Neural crest cell (in vitro differentiated cells): ENCODE data around the gene EPB41L2. TPM values are rescaled to one million over a fixed set of nuclear protein-coding genes. Genes with fewer than 3 reads are reported as not detected.
"Not testable (repeated sequence)": the region's sequence is repeated elsewhere in the genome, so short reads cannot be mapped to it uniquely, and the experiment has no call there.

ENCODE experiments used
- DNase-seq: peaks from one replicate; pipeline ENCODE4 v3.0.0; 2021; ENCODE audit warnings: low read depth, mixed read lengths, low spot score
- H3K27ac Mint-ChIP-seq: one replicate; pipeline ENCODE4 v1.8.0; 2021; ENCODE audit warnings: mild to moderate bottlenecking, mixed read lengths; ENCODE audit not compliant: unreplicated experiment
- H3K27me3 Mint-ChIP-seq: 2 replicates; pipeline ENCODE4 v1.8.0; 2021; ENCODE audit warnings: low read depth, mild to moderate bottlenecking, mixed read lengths
- H3K36me3 Mint-ChIP-seq: 2 replicates; pipeline ENCODE4 v1.8.0; 2021; ENCODE audit warnings: low read depth, mild to moderate bottlenecking, mixed read lengths
- H3K4me1 Mint-ChIP-seq: 2 replicates; pipeline ENCODE4 v1.8.0; 2021; ENCODE audit warnings: mixed read lengths
- H3K4me3 Mint-ChIP-seq: one replicate; pipeline ENCODE4 v1.8.0; 2021; ENCODE audit warnings: mild to moderate bottlenecking, mixed read lengths
- H3K9me3 Mint-ChIP-seq: 2 replicates; pipeline ENCODE4 v1.8.0; 2021; ENCODE audit warnings: mixed read lengths
- CTCF ChIP-seq: fragments of 200-600 bp; sonication (generic); conservative IDR thresholded peaks from 2 replicates; pipeline ENCODE4 v1.5.0; 2021; ENCODE audit warnings: antibody characterized with exemption, mild to moderate bottlenecking
- total RNA-seq: library from RNA; stranded (reverse); gene quantifications from 2 replicates; pipeline ENCODE4 v1.2.1, GENCODE V29; 2021

Gene EPB41L2
- total RNA-seq, 1 donor from 2014 or later, result 114 TPM

DNA sequence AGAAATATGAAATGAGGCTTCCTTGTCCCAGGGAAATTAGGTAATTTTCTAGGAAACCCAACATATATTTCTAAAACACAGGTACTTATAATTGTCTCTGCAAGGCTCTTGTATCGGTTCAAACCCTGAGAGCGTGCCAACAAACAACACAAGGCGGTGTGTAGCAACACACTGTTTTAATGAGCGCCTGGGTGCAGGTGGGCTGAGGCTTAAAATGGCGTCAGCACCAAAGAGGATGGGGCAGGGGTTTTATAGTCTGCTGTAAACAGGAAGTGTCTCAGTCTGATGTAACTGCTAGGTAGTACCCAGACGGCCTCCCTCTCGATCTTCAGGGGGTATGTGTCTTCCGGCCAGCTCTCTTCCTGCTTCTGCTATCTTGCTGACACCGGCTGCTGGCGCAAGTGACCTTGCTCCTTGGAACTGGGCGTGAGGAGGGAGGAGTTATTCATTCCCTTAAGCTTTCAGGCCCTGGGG, 69.7 kb downstream of the EPB41L2 start:
- Mint-ChIP-seq H3K27me3 (no peaks in the 10 kb centered on the region), H3K4me1 (peaks cover 48% of the 10 kb centered on the region), H3K27ac (no peak overlapping the region), H3K36me3 (peaks cover 3% of the 10 kb centered on the region), H3K9me3 (peaks cover 2% of the 10 kb centered on the region), H3K4me3 (no peak overlapping the region)
- no peak for TF ChIP-seq CTCF
- DNase-seq, result no peak

GRCh38 chr6:130991422-130992137, 71.5 kb downstream of the EPB41L2 start:
- no peak for DNase-seq
- Mint-ChIP-seq H3K27me3 (no peaks in the 10 kb centered on the region), H3K36me3 (peaks cover 7% of the 10 kb centered on the region), H3K4me1 (peaks cover 37% of the 10 kb centered on the region), H3K9me3 (peaks cover 5% of the 10 kb centered on the region), H3K27ac (no peak overlapping the region), H3K4me3 (no peak overlapping the region)
- TF ChIP-seq CTCF, result no peak

DNA sequence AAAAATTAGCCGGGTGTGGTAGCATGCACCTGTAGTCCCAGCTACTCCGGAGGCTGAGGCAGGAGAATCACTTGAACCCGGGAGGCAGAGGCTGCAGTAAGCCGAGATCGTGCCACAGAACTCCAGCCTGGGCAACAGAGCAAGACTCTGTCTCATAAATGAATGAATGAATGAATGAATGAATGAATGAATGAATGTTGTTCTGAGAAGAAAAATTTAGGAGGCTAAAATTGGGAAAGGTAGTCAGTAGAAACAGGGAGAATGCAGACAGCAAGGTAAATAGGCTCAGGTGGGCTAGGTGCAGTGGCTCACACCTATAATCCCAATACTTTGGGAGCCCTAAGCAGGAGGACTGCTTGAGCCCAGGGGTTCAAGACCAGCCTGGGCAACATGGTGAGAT, 75.5 kb downstream of the EPB41L2 start:
- Mint-ChIP-seq H3K9me3 (peaks cover 12% of the 10 kb centered on the region), H3K36me3 (peaks cover 22% of the 10 kb centered on the region), H3K4me1 (peaks cover 17% of the 10 kb centered on the region)
- not testable (repeated sequence) for H3K27me3 Mint-ChIP-seq, H3K27ac Mint-ChIP-seq, DNase-seq, H3K4me3 Mint-ChIP-seq

GRCh38 chr6:130985115-130985514, 77.9 kb downstream of the EPB41L2 start:
- no peak for DNase-seq
- Mint-ChIP-seq H3K27me3 (no peaks in the 10 kb centered on the region), H3K4me1 (peaks cover 34% of the 10 kb centered on the region), H3K4me3 (no peak overlapping the region), H3K9me3 (peaks cover 12% of the 10 kb centered on the region), H3K36me3 (peaks cover 19% of the 10 kb centered on the region), H3K27ac (no peak overlapping the region)
- TF ChIP-seq CTCF, result no peak

GRCh38 chr6:130982941-130983456, 80.0 kb downstream of the EPB41L2 start:
- TF ChIP-seq CTCF, result no peak
- Mint-ChIP-seq H3K4me3 (no peak overlapping the region), H3K36me3 (peaks cover 19% of the 10 kb centered on the region), H3K27ac (no peak overlapping the region), H3K27me3 (no peaks in the 10 kb centered on the region), H3K4me1 (peaks cover 45% of the 10 kb centered on the region), H3K9me3 (peaks cover 12% of the 10 kb centered on the region)
- no peak for DNase-seq

- TF ChIP-seq CTCF, result no peak
- DNase-seq, result no peak
- H3K9me3 Mint-ChIP-seq, result peaks cover 12% of the 10 kb centered on the region
- peaks cover 53% of the 10 kb centered on the region for H3K4me1 Mint-ChIP-seq
- peaks cover 18% of the 10 kb centered on the region for H3K36me3 Mint-ChIP-seq
- H3K4me3 Mint-ChIP-seq, result no peak overlapping the region
- H3K27me3 Mint-ChIP-seq, result no peaks in the 10 kb centered on the region
- H3K27ac Mint-ChIP-seq, result no peak overlapping the region
Measured at GRCh38 chr6:130982135-130982534, 80.9 kb downstream of the EPB41L2 start.
